Trophoblast cell (in vitro differentiated cells and primary cell): Measurements from ENCODE around the gene DNM1L.

Experiments
- DNase-seq, 2 donors: peaks; one replicate each; pipeline ENCODE4 v3.0.0-alpha.2; 2016
- H2AFZ ChIP-seq: 2 replicates; pipeline ENCODE4 v1.6.1; 2013; ENCODE audit warnings: low read length, moderate library complexity, mild to moderate bottlenecking; ENCODE audit not compliant: insufficient read depth, poor library complexity
- H2AK5ac ChIP-seq: 2 replicates; pipeline ENCODE4 v1.6.1; 2013; ENCODE audit warnings: mild to moderate bottlenecking, low read length
- H2BK120ac ChIP-seq: 2 replicates; pipeline ENCODE4 v1.6.1; 2013; ENCODE audit warnings: low read length, mild to moderate bottlenecking, moderate library complexity; ENCODE audit not compliant: insufficient read depth, poor library complexity
- H2BK12ac ChIP-seq: 2 replicates; pipeline ENCODE4 v1.6.1; 2013; ENCODE audit warnings: mild to moderate bottlenecking, low read length, moderate library complexity
- H2BK5ac ChIP-seq: 2 replicates; pipeline ENCODE4 v1.6.1; 2013; ENCODE audit warnings: low read length, low read depth, moderate library complexity, mild to moderate bottlenecking; ENCODE audit not compliant: poor library complexity
- H3K14ac ChIP-seq: 2 replicates; pipeline ENCODE4 v1.6.1; 2013; ENCODE audit warnings: mild to moderate bottlenecking, low read length
- H3K18ac ChIP-seq: 2 replicates; pipeline ENCODE4 v1.6.1; 2013; ENCODE audit warnings: mild to moderate bottlenecking, low read length
- H3K23ac ChIP-seq: 2 replicates; pipeline ENCODE4 v1.6.1; 2013; ENCODE audit warnings: low read length
- H3K27ac ChIP-seq: 2 replicates; pipeline ENCODE4 v1.5.1; 2013; ENCODE audit warnings: low read depth, mild to moderate bottlenecking, inconsistent platforms, low read length, moderate library complexity
- H3K27me3 ChIP-seq: 2 replicates; pipeline ENCODE4 v1.6.1; 2013; ENCODE audit warnings: inconsistent platforms, mild to moderate bottlenecking, low read length, moderate library complexity; ENCODE audit not compliant: insufficient read depth
- H3K36me3 ChIP-seq, 2 experiments: 1 replicate in 1 of 2; 2 replicates in 1 of 2; pipeline ENCODE4 v1.6.1; 2013; ENCODE audit warnings: low read length in 2 of 2, mild to moderate bottlenecking in 2 of 2, moderate library complexity in 1 of 2; ENCODE audit not compliant: insufficient read depth in 2 of 2, control insufficient read depth in 1 of 2
- H3K4ac ChIP-seq: 2 replicates; pipeline ENCODE4 v1.6.1; 2013; ENCODE audit warnings: low read depth, mild to moderate bottlenecking, low read length, moderate library complexity
- H3K4me1 ChIP-seq, 2 experiments: 1 replicate in 1 of 2; 2 replicates in 1 of 2; pipeline ENCODE4 v1.6.1; 2013; ENCODE audit warnings: low read length in 2 of 2, mild to moderate bottlenecking in 2 of 2, moderate library complexity in 1 of 2; ENCODE audit not compliant: insufficient read depth in 2 of 2, control insufficient read depth in 1 of 2
- H3K4me2 ChIP-seq: 2 replicates; pipeline ENCODE4 v1.6.1; 2013; ENCODE audit warnings: inconsistent platforms, mild to moderate bottlenecking, low read length, moderate library complexity
- H3K4me3 ChIP-seq: 2 replicates; pipeline ENCODE4 v1.5.1; 2013; ENCODE audit warnings: mild to moderate bottlenecking, low read depth, low read length, inconsistent platforms
- H3K79me1 ChIP-seq: one replicate; pipeline ENCODE4 v1.6.1; 2013; ENCODE audit warnings: low read length
- H3K79me2 ChIP-seq: 2 replicates; pipeline ENCODE4 v1.6.1; 2013; ENCODE audit warnings: low read length, mild to moderate bottlenecking; ENCODE audit not compliant: control insufficient read depth, insufficient read depth, poor library complexity
- H3K9ac ChIP-seq: 2 replicates; pipeline ENCODE4 v1.6.1; 2013; ENCODE audit warnings: mild to moderate bottlenecking, low read length
- H3K9me3 ChIP-seq: 2 replicates; pipeline ENCODE4 v1.6.1; 2013; ENCODE audit warnings: low read depth, mild to moderate bottlenecking, control low read depth, inconsistent platforms, low read length; ENCODE audit not compliant: insufficient read depth
- H4K12ac ChIP-seq: 2 replicates; pipeline ENCODE4 v1.6.1; 2013; ENCODE audit warnings: low read depth, mild to moderate bottlenecking, low read length, moderate library complexity
- H4K8ac ChIP-seq: 2 replicates; pipeline ENCODE4 v1.6.1; 2013; ENCODE audit warnings: low read depth, mild to moderate bottlenecking, low read length, moderate library complexity
- H4K91ac ChIP-seq: one replicate; pipeline ENCODE4 v1.6.1; 2013; ENCODE audit warnings: low read depth, mild to moderate bottlenecking, low read length, moderate library complexity
- WGBS: extraction: QIAGEN DNeasy Blood & Tissue Kit; methylation state at CpG from one replicate; pipeline ENCODE4 v1.1.7; 2013; ENCODE audit warnings: missing lambda C conversion rate; ENCODE audit not compliant: insufficient read length, insufficient coverage; ENCODE audit errors: extremely low coverage; 5-methylcytosine and 5-hydroxymethylcytosine counted together

The DNM1L gene

GRCh38 chr12:32776258-32776657 lies 97.2 kb downstream of the DNM1L start:
- WGBS, result no CpG with 5 or more reads among the region's 4 CpGs

GRCh38 chr12:32777159-32777558 lies 98.1 kb downstream of the DNM1L start:
- Histone ChIP-seq H4K8ac (no peak overlapping the region), H3K79me2 (no peaks in the 10 kb centered on the region), H3K4me3 (no peak overlapping the region), H3K36me3 (no peaks in the 10 kb centered on the region), H3K9me3 (no peaks in the 10 kb centered on the region), H3K4me2 (no peak overlapping the region), H3K27ac (no peak overlapping the region), H2AK5ac (no peak overlapping the region), H4K12ac (no peak overlapping the region), H3K9ac (no peak overlapping the region), H3K23ac (no peak overlapping the region), H4K91ac (no peak overlapping the region), H3K14ac (no peak overlapping the region), H3K79me1 (no peaks in the 10 kb centered on the region), H2AFZ (no peak overlapping the region), H3K18ac (no peak overlapping the region), H2BK5ac (no peak overlapping the region), H3K4ac (no peak overlapping the region), H2BK12ac (no peak overlapping the region), H3K27me3 (no peaks in the 10 kb centered on the region), H2BK120ac (no peak overlapping the region), H3K4me1 (peaks cover 0 to 4% of the 10 kb centered on the region in 2 experiments)
- no CpG with 5 or more reads among the region's 5 CpGs for WGBS
- no peak for DNase-seq

More at GRCh38 chr12:32776258-32776657, 97.2 kb downstream of the DNM1L start:
- DNase-seq, result peak in 1 of 2 donors; percentile 40
- Histone ChIP-seq H3K4me1 (peaks cover 0 to 4% of the 10 kb centered on the region in 2 experiments), H2BK5ac (no peak overlapping the region), H2AFZ (no peak overlapping the region), H3K23ac (no peak overlapping the region), H3K4me2 (no peak overlapping the region), H3K4ac (no peak overlapping the region), H3K14ac (no peak overlapping the region), H3K36me3 (no peaks in the 10 kb centered on the region), H4K8ac (no peak overlapping the region), H3K79me1 (no peaks in the 10 kb centered on the region), H4K12ac (no peak overlapping the region), H3K4me3 (no peak overlapping the region), H3K9me3 (no peaks in the 10 kb centered on the region), H2BK120ac (no peak overlapping the region), H2BK12ac (no peak overlapping the region), H2AK5ac (no peak overlapping the region), H3K9ac (no peak overlapping the region), H3K27ac (no peak overlapping the region), H3K27me3 (no peaks in the 10 kb centered on the region), H3K79me2 (no peaks in the 10 kb centered on the region), H4K91ac (no peak overlapping the region), H3K18ac (no peak overlapping the region)

- Histone ChIP-seq H3K14ac (no peak overlapping the region), H4K91ac (no peak overlapping the region), H3K23ac (no peak overlapping the region), H2AK5ac (no peak overlapping the region), H3K79me2 (no peaks in the 10 kb centered on the region), H4K12ac (no peak overlapping the region), H3K36me3 (no peaks in the 10 kb centered on the region), H3K27me3 (no peaks in the 10 kb centered on the region), H4K8ac (no peak overlapping the region), H3K4me2 (no peak overlapping the region), H2BK12ac (no peak overlapping the region), H3K18ac (no peak overlapping the region), H3K4ac (no peak overlapping the region), H3K27ac (no peak overlapping the region), H3K9ac (no peak overlapping the region), H3K9me3 (no peaks in the 10 kb centered on the region), H2BK120ac (no peak overlapping the region), H3K4me1 (peaks cover 0 to 4% of the 10 kb centered on the region in 2 experiments), H3K4me3 (no peak overlapping the region), H2BK5ac (no peak overlapping the region), H3K79me1 (no peaks in the 10 kb centered on the region), H2AFZ (no peak overlapping the region)
- WGBS, result no CpG with 5 or more reads among the region's 6 CpGs
- no peak for DNase-seq
Measured at GRCh38 chr12:32777691-32778175, 98.6 kb downstream of the DNM1L start.

- H3K4ac ChIP-seq, result no peak overlapping the region
- WGBS, result no CpG with 5 or more reads among the region's 1 CpG
- no peaks in the 10 kb centered on the region for H3K36me3 ChIP-seq
- H3K23ac ChIP-seq, result no peak overlapping the region
- H2BK5ac ChIP-seq, result no peak overlapping the region
- no peaks in the 10 kb centered on the region for H3K79me2 ChIP-seq
- H4K8ac ChIP-seq, result no peak overlapping the region
- no peak overlapping the region for H2BK12ac ChIP-seq
- H2BK120ac ChIP-seq, result no peak overlapping the region
- no peak overlapping the region for H3K9ac ChIP-seq
- H3K27ac ChIP-seq, result no peak overlapping the region
- DNase-seq, result no peak
- H3K4me1 ChIP-seq, result peaks cover 0 to 4% of the 10 kb centered on the region in 2 experiments
- no peak overlapping the region for H3K4me3 ChIP-seq
- H4K91ac ChIP-seq, result no peak overlapping the region
- H3K18ac ChIP-seq, result no peak overlapping the region
- H3K4me2 ChIP-seq, result no peak overlapping the region
- no peaks in the 10 kb centered on the region for H3K27me3 ChIP-seq
- H2AK5ac ChIP-seq, result no peak overlapping the region
- no peak overlapping the region for H3K14ac ChIP-seq
- no peaks in the 10 kb centered on the region for H3K9me3 ChIP-seq
- H2AFZ ChIP-seq, result no peak overlapping the region
- no peak overlapping the region for H4K12ac ChIP-seq
- H3K79me1 ChIP-seq, result no peaks in the 10 kb centered on the region
Measured at GRCh38 chr12:32780071-32780470, 101.0 kb downstream of the DNM1L start.
